ENCODE results near the gene SFI1.
A peak's percentile ranks its signal among the peaks of the same experiment; 100 is the strongest.

SFI1 gene

DNA sequence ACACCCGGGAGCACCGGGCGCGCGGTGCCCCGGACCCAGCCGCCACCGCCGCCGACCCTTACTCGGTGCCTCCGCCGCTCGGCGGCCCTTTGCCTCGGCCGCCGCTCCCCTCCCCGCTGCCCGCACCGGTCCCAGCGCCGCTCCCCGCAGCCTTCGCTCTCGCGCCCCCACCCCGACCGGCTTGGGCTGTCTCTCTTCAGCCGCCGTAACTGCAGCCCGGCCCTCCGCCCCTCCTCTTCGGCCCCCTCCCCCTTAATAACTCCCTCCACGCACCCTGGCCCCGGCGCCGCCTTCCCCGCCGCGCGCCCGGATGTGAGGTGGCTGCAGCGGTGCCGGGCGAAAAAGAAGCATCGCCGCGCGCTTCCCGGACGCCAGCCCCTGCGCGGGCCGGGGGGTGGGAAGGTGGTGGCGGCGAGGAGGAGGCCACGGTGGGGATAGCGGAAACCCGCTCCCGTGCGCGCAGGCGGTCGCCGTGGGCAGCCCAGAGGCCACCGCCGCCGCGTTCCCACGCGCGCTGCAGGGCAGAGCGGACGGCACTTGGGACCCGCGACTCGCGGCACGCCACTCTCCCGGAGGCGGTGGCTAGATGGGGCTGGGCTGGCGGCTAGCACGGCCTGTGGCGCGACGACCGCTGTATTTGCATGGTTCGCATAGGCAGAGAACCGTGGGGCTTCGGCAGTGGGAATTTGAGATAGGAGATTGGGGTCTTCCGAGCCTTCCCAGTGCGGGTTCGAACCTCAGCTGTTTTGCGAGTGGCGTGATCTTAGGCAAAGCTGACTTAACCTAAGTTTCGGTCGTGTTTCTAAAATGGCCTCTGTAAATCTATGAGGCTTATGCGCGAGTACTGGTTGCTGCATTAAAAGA, 6.5 kb upstream of the SFI1 start, which contains the start of gene EIF4ENIF1:
TSS of gene EIF4ENIF1 (minus strand) at position 211 of the 864 bp plus-strand sequence. CDS start 1,124 bp downstream, outside the sequence.
- Histone ChIP-seq H2AFZ (ENCODE audit: low read length) (peak within 1 kb of the TSS; percentile 94), H3K79me2 (ENCODE audit: insufficient read depth, low read length) (peaks cover 53% of the 10 kb centered on the region), H3K4me1 (ENCODE audit: insufficient read depth, low read length, poor library complexity, severe bottlenecking) (peaks cover 26% of the 10 kb centered on the region)

DNA sequence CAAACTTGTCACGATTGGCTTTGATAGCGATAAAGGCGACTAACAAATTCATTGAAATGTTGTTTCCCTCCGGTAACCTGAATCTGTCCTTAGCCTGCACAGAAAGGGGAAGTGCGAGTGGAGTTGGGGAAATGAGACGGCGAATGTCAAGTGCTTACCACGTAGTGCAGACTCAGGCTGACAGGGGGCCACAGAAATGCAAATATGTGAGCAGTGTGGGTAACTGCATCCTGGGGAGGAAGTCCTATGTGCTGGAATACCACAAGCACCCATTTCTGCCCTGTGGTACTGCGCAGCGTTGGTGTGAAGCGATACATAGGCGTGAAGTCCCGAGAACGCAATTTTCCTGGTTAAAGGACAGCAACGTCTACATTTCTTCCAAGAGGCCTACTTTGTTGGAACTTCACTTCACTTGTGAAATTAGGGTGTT, 5.8 kb upstream of the SFI1 start:
- no peak for TF ChIP-seq EZH2phosphoT487 (IDR thresholded peaks at IDR 0.05; ENCODE audit: borderline replicate concordance)
- TF ChIP-seq CTCF (conservative IDR thresholded peaks at IDR 0.05; ENCODE audit: low read length), result peak; percentile 23; the same call in 1 of the 2 replicates
- Histone ChIP-seq H3K27me3 (ENCODE audit: insufficient read depth, low read length, poor library complexity, severe bottlenecking) (no peaks in the 10 kb centered on the region), H3K4me2 (ENCODE audit: low read depth, low read length, poor library complexity, severe bottlenecking) (peak overlapping the region; percentile 85), H3K9ac (ENCODE audit: low read depth, low read length, poor library complexity, severe bottlenecking) (peak overlapping the region; percentile 92), H3K9me3 (ENCODE audit: insufficient read depth, low read depth, low read length) (no peaks in the 10 kb centered on the region), H3F3A (ENCODE audit: low read depth) (peaks cover 4% of the 10 kb centered on the region; the same call in 1 of the 2 replicates), H3K36me3 (ENCODE audit: insufficient read depth, low read length) (no peaks in the 10 kb centered on the region), H3K9me2 (replicated peaks; ENCODE audit: low read depth, low read length) (no peaks in the 10 kb centered on the region), H3K4me3 (ENCODE audit: low read length, poor library complexity, severe bottlenecking) (peak overlapping the region; percentile 96), H2AFZ (ENCODE audit: low read length) (peak overlapping the region; percentile 94), H3K79me2 (ENCODE audit: insufficient read depth, low read length) (peaks cover 47% of the 10 kb centered on the region), H4K20me1 (ENCODE audit: insufficient read depth, low read length, poor library complexity, severe bottlenecking) (peaks cover 19% of the 10 kb centered on the region), H3K4me1 (ENCODE audit: insufficient read depth, low read length, poor library complexity, severe bottlenecking) (peaks cover 23% of the 10 kb centered on the region)

More for the DNA sequence above, 6.5 kb upstream of the SFI1 start, which contains the start of gene EIF4ENIF1:
- H3K4me3 ChIP-seq (ENCODE audit: low read length, poor library complexity, severe bottlenecking), result peak within 1 kb of the TSS; percentile 96
- no peaks in the 10 kb centered on the region for H3K36me3 ChIP-seq (ENCODE audit: insufficient read depth, low read length)
- no peak for TF ChIP-seq CTCF (conservative IDR thresholded peaks at IDR 0.05; ENCODE audit: low read length)
- TF ChIP-seq EZH2phosphoT487 (IDR thresholded peaks at IDR 0.05; ENCODE audit: borderline replicate concordance), result no peak
- peaks cover 19% of the 10 kb centered on the region for H4K20me1 ChIP-seq (ENCODE audit: insufficient read depth, low read length, poor library complexity, severe bottlenecking)
- peaks cover 4% of the 10 kb centered on the region; the same call in 1 of the 2 replicates for H3F3A ChIP-seq (ENCODE audit: low read depth)
- H3K9ac ChIP-seq (ENCODE audit: low read depth, low read length, poor library complexity, severe bottlenecking), result peak within 1 kb of the TSS; percentile 92
- peak within 1 kb of the TSS; percentile 85 for H3K4me2 ChIP-seq (ENCODE audit: low read depth, low read length, poor library complexity, severe bottlenecking)
- no peaks in the 10 kb centered on the region for H3K9me2 ChIP-seq (replicated peaks; ENCODE audit: low read depth, low read length)
- H3K27me3 ChIP-seq (ENCODE audit: insufficient read depth, low read length, poor library complexity, severe bottlenecking), result no peaks in the 10 kb centered on the region
- no peaks in the 10 kb centered on the region for H3K9me3 ChIP-seq (ENCODE audit: insufficient read depth, low read depth, low read length)

DNA sequence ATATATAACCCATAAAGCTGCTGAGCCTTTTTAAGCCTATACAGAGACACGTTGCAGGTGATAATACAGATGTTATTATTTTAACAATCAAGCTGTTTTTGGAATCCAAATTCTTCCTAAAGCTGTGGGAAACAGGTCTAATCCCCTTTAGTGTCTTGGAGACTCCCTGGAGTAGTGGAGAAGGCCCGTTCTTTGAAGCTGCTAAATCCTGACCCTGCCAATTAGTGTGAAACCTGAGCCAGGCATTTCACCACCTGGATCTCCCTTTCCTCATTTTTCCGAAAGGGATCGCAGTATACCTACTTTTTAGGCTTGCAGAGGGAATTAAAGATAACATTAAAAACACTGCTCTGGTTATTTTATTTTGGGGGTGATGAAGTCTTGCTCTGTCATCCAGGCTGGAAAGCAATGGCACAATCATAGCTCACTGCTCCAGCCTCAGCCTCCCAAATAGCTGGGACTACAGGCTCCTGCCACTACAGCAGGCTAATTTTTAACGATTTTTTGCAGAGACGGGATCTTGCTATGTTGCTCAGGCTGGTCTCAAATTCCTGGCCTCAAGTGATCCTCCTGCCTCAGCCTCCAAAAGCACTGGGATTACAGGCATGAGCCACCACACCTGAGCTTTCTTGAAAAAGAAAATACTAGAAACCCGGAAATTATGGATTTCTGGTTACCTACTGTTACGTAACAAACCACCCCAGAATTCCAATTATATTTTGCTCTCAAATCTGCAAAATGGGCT, 4.9 kb upstream of the SFI1 start:
- H2AFZ ChIP-seq (ENCODE audit: low read length), result no peak overlapping the region
- H3K79me2 ChIP-seq (ENCODE audit: insufficient read depth, low read length), result peaks cover 41% of the 10 kb centered on the region
- H4K20me1 ChIP-seq (ENCODE audit: insufficient read depth, low read length, poor library complexity, severe bottlenecking), result peaks cover 19% of the 10 kb centered on the region
- H3K9me3 ChIP-seq (ENCODE audit: insufficient read depth, low read depth, low read length), result no peaks in the 10 kb centered on the region
- peaks cover 4% of the 10 kb centered on the region; the same call in 1 of the 2 replicates for H3F3A ChIP-seq (ENCODE audit: low read depth)
- peaks cover 23% of the 10 kb centered on the region for H3K4me1 ChIP-seq (ENCODE audit: insufficient read depth, low read length, poor library complexity, severe bottlenecking)
- H3K4me2 ChIP-seq (ENCODE audit: low read depth, low read length, poor library complexity, severe bottlenecking), result peak overlapping the region; percentile 85
- TF ChIP-seq CTCF (conservative IDR thresholded peaks at IDR 0.05; ENCODE audit: low read length) (no peak), EZH2phosphoT487 (IDR thresholded peaks at IDR 0.05; ENCODE audit: borderline replicate concordance) (no peak)
- H3K27me3 ChIP-seq (ENCODE audit: insufficient read depth, low read length, poor library complexity, severe bottlenecking), result no peaks in the 10 kb centered on the region
- peak overlapping the region; percentile 92 for H3K9ac ChIP-seq (ENCODE audit: low read depth, low read length, poor library complexity, severe bottlenecking)
- no peaks in the 10 kb centered on the region for H3K9me2 ChIP-seq (replicated peaks; ENCODE audit: low read depth, low read length)
- H3K4me3 ChIP-seq (ENCODE audit: low read length, poor library complexity, severe bottlenecking), result peak overlapping the region; percentile 96
- no peaks in the 10 kb centered on the region for H3K36me3 ChIP-seq (ENCODE audit: insufficient read depth, low read length)

Data from Loucy (cell line).